HG03354 (cell line): ENCODE measurements around the gene NAALADL2.

Experiments
- ATAC-seq: cut with Tn5 transposase; IDR thresholded peaks from one replicate; pipeline ENCODE4 v1.9.1; 2021; ENCODE audit warnings: mild to moderate bottlenecking; ENCODE audit not compliant: unreplicated experiment, poor library complexity, severe bottlenecking

The NAALADL2 gene

DNA sequence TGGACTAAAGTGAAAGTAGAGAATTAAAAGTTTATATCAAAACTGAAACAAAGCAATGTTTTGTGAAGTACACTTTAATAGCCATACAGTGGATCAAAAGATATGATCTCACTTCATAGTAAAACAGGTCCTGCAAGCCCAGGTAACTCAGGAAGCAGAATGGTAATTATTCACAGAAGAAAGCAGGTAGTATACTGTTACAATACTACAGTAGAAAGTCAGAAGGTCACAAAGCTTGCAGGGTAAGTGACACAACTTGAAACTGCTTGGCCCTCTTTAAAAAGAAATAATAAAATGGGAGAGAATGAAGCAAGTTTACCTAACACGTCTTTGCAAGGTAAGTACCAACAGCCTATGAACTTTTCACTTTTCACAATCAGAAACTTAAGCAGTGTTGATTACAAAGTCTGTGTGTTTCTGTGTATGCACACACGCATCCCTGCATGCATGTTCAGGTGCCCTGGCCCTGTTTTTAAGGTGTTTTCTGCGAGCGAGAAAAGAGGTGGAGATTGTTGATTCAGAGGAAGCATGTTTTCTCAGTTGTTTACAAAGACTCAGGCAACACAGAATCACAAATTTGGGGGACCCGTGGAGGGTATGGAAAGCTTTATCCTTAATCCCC is at the start of gene NAALADL2:
Gene NAALADL2 (plus strand): TSS at position 221 of the 622 bp plus-strand sequence.
- no peak for ATAC-seq

DNA sequence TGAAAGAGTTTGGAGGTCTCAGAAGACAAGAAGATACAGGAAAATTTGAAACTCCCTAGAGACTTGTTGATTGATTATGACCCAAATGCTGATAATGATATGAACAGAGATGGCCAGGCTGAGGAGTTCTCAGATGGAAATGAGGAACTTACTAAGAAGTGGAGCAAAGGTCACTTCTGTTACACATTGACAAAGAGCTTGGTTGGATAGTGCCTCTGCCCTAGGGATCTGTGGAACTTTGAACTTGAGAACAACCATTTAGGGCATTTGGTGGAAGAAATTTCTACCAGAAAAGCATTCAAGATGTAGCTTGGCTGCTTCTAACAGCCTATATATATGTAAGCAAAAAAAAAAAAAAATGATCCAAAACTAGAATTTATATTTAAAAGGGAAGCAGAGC is 48.9 kb upstream of the NAALADL2 start:
- no peak for ATAC-seq

- no peak for ATAC-seq
Measured at GRCh38 chr3:174812172-174812862, 46.8 kb upstream of the NAALADL2 start.

GRCh38 chr3:174815750-174816149 is 43.4 kb upstream of the NAALADL2 start:
- ATAC-seq = no peak

DNA sequence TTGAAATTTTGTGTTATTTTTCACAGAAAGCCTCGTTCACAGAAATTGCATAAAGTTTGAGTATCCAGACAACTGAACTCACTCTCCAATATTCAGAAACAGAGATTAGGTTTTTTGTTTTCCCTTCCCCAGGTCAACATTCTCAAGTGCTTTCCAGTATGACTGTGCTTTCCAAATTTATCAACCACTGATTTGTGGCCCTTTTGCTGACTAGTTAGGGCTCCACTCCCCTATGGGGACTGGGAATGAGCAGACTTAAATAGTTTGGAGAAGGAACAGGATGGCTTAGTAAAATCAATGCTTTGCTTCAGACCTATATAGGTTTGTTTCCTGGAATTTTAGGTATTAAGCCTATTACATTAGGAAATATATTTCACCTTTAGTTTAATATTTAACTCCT is 38.2 kb upstream of the NAALADL2 start:
- ATAC-seq = no peak

DNA sequence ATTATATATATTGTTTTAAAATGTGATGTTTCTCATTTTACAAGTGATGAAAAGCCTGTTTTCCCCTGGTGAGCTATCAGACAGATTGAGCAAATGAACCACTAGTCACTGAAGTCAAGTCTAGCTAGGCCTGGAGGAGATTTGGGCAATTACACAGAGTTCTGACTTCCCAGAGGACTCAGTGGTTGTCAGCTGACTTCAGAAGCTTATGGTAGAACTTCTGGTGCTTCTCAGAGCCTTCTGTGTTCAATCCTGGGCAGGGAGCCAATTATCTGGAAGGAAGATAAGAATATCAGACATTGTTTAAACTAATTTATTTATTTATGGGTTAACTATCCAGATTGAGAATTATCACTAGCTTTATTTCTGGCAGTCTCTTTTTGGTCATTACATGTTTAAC is 37.7 kb upstream of the NAALADL2 start:
- ATAC-seq = no peak

- ATAC-seq = no peak
Measured at GRCh38 chr3:174822320-174822719, 36.8 kb upstream of the NAALADL2 start.

DNA sequence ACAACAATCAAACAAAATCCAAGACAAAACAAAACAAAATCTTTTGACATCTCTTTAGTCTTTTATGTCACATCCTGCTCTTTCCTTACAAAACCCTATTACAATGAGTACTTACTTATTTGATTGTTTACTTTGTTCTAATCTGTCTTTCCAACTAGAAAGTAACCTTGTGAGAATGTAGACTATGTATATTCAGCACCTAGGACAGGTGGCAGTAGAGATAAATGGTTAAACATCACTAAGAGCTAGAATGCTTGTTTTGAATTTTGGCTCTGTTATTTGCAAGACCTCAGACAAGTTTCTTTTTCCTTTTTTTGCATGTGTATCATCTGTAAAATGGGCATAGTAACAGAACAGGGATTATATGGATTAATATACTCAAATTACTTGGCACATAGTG is 33.1 kb upstream of the NAALADL2 start:
- no peak for ATAC-seq

DNA sequence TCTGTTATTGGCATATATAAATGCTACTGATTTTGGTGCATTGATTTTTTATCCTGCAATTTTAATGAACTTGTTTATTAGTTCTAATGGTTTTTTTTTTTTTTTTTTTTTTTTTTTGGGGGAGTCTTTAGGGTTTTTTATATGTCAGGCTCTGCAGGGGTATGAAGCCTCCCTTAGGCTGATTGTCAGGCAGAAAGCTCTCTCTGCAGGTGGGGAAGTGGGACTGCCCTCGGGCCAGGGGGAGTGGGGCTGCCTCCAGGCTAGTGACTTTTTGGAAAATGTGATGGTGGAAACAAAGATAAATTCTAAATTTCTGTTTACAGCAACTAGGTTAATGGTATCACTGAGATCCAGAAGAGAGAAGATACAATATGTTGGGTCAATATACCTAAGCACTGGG is 14.4 kb upstream of the NAALADL2 start:
- no peak for ATAC-seq

DNA sequence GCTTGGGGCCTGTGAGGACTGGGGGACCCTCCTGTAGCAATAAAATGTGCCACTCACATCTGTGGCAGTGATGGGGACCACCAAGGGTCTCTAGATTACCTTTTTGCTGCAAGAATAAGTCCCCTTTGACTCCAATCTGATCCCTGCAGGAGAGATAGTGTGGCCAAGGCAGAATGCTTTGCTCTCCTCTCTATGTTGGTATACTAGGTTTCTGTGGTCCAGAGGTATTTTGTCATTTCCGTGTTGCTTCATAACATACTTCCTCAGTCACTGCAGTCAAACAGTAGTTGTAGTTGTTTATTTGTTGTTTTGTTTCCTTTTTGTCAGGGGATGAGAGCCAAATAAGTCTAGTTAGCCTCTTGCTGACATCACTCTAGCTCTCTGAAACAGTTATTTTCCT is 13.1 kb upstream of the NAALADL2 start:
- ATAC-seq = no peak

DNA sequence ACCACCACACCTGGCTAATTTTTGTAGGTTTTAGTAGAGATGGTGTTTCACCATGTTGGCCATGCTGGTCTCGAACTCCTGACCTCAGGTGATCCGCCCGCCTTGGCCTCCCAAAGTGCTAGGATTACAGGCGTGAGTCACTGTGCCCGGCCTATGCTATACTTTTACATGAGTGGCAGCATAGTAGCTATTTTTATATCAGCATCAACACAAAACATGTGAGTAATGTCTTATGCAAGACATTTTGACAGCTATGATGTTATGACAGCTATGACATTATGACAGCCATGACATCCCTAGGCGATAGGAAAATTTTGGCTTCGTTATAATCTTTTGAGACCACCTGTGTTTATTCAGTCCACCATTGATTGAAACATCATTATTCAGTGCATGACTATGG is 4.1 kb upstream of the NAALADL2 start:
- ATAC-seq = no peak

- ATAC-seq = no peak
Measured at GRCh38 chr3:174857301-174857700, 1.8 kb upstream of the NAALADL2 start.

DNA sequence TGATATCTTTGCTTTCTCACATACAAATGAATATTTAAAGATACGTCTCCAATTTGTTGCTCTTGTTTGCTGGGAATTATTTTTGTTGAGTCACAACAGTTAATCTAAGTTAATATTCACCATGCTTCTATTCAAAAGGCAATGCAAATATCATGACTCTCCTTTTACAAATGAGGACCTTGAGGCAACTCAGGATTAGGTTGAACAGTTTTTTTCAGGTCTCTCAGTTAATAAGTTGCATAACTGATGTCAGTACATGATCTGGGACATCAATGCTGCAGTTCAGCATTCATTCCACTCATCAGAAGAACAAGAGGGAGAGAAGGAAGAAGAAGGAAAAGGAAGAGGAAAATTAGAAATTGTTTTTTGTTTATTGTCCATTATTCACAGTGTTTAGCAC is 781 bp upstream of the NAALADL2 start:
- ATAC-seq = no peak

DNA sequence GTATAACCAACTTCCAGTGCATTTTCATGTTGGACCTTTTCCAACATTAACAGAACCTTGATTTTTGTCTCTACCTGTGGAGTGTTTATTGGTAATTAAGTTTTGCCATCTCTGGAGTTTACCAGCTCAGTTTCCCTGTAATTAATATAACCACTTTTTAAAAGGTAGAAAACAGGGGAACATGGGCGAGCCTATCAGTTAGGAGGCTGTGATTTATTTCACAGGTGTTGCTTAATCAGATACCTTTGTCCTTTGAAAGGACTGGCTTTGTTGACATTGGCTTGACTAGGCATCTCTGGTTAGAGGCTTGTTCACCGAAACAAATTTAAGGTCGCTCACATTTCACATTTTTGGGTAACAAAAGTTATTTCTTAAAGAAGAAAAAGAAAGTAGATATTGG is 622 bp downstream of the NAALADL2 start:
- no peak for ATAC-seq

DNA sequence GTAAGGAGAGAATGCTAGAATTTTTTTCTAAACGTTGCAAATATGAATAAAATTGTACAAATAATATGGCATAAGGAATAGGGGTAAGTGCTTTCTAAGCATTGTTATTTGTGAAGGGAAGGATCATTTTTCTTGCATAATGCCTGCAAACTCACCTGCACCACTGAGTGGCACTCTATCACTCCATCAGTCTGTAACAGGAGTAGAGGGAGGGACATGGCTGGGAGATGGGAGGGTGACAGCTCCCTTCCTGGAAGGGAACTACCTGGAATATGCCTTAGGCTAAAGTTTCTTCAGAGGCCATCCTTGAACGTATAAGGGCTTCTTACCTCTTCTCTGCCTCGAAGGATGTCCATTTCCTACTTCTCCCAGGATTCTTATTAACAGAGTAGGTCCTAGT is 3.0 kb downstream of the NAALADL2 start:
- no peak for ATAC-seq

GRCh38 chr3:174862666-174863065 is 3.5 kb downstream of the NAALADL2 start:
- no peak for ATAC-seq

GRCh38 chr3:174863488-174863887 is 4.4 kb downstream of the NAALADL2 start:
- ATAC-seq = no peak

GRCh38 chr3:174869448-174869847 is 10.3 kb downstream of the NAALADL2 start:
- ATAC-seq = no peak

- no peak for ATAC-seq
Measured at GRCh38 chr3:174873832-174874657, 14.9 kb downstream of the NAALADL2 start.

DNA sequence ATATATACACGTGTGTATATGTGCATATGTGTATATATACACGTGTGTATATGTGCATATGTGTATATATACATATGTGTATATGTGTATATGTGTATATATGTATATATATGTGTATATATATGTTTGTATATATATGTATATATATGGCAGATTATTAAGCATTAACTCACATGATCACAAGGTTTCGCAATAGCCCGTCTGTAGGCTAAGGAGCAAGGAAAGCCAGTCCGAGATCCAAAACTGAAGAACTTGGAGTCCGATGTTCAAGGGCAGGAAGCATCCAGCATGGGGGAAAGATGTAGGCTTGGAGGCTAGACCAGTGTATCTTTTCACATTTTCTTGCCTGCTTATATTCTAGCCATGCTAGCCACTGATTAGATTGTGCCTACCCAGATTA is 23.7 kb downstream of the NAALADL2 start:
- ATAC-seq = no peak
